ENCODE measurements around the gene S100P.

S100P gene

DNA sequence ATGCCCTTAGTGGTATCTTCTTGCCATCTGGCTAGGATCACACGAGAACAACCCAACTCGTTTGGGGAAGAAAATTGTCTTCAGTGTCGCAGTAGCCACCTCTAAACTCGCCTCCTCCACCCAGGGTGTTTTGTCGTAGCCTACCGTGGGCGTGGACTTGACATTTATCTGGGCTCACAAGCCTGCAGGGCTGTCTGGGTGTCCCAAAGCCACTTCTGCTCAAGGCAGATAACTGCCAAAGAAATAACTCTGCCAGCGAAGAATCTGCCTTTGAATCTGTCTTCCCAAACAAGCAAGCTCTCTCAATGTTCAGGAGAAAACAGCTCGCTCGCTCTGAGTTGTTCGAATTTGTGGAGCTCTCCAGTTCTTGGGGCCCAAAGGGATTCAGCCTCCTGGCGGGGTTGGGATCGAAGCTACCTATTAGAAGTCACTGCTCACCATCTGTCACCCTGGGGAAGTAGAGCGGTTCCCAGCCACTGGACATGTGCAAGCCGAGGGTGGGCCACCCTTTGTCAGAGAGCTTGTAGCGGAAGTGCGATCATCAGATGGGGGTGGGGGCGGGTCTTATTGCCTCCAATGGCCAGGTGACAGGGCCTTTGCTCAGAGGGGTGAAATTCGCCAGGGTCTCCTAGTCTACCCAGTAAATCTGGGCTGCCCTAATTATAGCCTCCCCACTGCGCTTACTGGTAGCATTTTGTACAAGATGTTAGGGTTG lies 37.1 kb downstream of the S100P start:
- Histone ChIP-seq H3K27ac (ENCODE audit: low read depth, low read length, poor library complexity, severe bottlenecking) (no peak overlapping the region), H3K9me3 (ENCODE audit: low read length) (no peaks in the 10 kb centered on the region), H3K9ac (ENCODE audit: low read length) (no peak overlapping the region), H3K79me2 (ENCODE audit: insufficient read depth, low read length) (no peaks in the 10 kb centered on the region), H3K4me2 (ENCODE audit: low read length) (no peak overlapping the region), H3K27me3 (ENCODE audit: insufficient read depth, low read length) (no peaks in the 10 kb centered on the region; the same call in 1 of the 2 replicates), H3K9me2 (ENCODE audit: low read depth, low read length) (no peaks in the 10 kb centered on the region), H3K4me3 (ENCODE audit: low read depth, low read length, poor library complexity, severe bottlenecking) (no peak overlapping the region), H2AFZ (ENCODE audit: low read length) (no peak overlapping the region), H3K4me1 (ENCODE audit: insufficient read depth, low read length, severe bottlenecking) (no peaks in the 10 kb centered on the region), H3F3A (ENCODE audit: insufficient read depth, low read length) (no peaks in the 10 kb centered on the region), H3K36me3 (ENCODE audit: insufficient read depth, low read length) (no peaks in the 10 kb centered on the region), H4K20me1 (ENCODE audit: insufficient read depth, low read length) (no peaks in the 10 kb centered on the region)
- TF ChIP-seq EZH2 (IDR thresholded peaks at IDR 0.05; ENCODE audit: borderline replicate concordance, low read length) (no peak), CTCF (IDR thresholded peaks at IDR 0.05; ENCODE audit: low read length) (no peak)

DNA sequence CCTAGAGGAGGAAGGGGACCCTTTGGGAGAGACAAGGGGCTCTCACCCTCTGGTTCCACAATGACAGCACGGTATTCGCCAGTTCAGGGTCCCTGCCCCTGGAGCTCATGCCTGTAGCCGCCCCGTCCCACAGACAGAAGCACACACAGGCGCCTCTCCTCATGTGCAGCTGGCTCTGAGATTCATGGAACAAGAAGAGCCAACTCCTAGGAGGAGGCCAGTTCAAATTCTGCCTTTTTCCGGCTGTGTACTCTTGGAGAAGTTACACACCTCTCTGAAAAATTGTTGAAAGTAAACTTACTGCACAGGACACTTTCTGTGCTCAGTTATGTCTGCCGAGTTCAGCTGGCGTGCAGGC lies 37.6 kb downstream of the S100P start:
- no peaks in the 10 kb centered on the region for H3F3A ChIP-seq (ENCODE audit: insufficient read depth, low read length)
- no peak overlapping the region for H3K4me3 ChIP-seq (ENCODE audit: low read depth, low read length, poor library complexity, severe bottlenecking)
- H3K36me3 ChIP-seq (ENCODE audit: insufficient read depth, low read length) = no peaks in the 10 kb centered on the region
- H3K79me2 ChIP-seq (ENCODE audit: insufficient read depth, low read length) = no peaks in the 10 kb centered on the region
- no peak overlapping the region for H3K9ac ChIP-seq (ENCODE audit: low read length)
- H3K4me1 ChIP-seq (ENCODE audit: insufficient read depth, low read length, severe bottlenecking) = no peaks in the 10 kb centered on the region
- H4K20me1 ChIP-seq (ENCODE audit: insufficient read depth, low read length) = no peaks in the 10 kb centered on the region
- H2AFZ ChIP-seq (ENCODE audit: low read length) = no peak overlapping the region
- TF ChIP-seq EZH2 (IDR thresholded peaks at IDR 0.05; ENCODE audit: borderline replicate concordance, low read length) = no peak
- TF ChIP-seq CTCF (IDR thresholded peaks at IDR 0.05; ENCODE audit: low read length) = no peak
- no peaks in the 10 kb centered on the region for H3K9me3 ChIP-seq (ENCODE audit: low read length)
- H3K9me2 ChIP-seq (ENCODE audit: low read depth, low read length) = no peaks in the 10 kb centered on the region
- H3K4me2 ChIP-seq (ENCODE audit: low read length) = no peak overlapping the region
- H3K27me3 ChIP-seq (ENCODE audit: insufficient read depth, low read length) = no peaks in the 10 kb centered on the region; the same call in 1 of the 2 replicates
- H3K27ac ChIP-seq (ENCODE audit: low read depth, low read length, poor library complexity, severe bottlenecking) = no peak overlapping the region

- TF ChIP-seq CTCF (IDR thresholded peaks at IDR 0.05; ENCODE audit: low read length) = no peak
- TF ChIP-seq EZH2 (IDR thresholded peaks at IDR 0.05; ENCODE audit: borderline replicate concordance, low read length) = no peak
- Histone ChIP-seq H3K9me2 (ENCODE audit: low read depth, low read length) (no peaks in the 10 kb centered on the region), H2AFZ (ENCODE audit: low read length) (no peak overlapping the region), H3K36me3 (ENCODE audit: insufficient read depth, low read length) (no peaks in the 10 kb centered on the region), H3K9me3 (ENCODE audit: low read length) (no peaks in the 10 kb centered on the region), H3K27ac (ENCODE audit: low read depth, low read length, poor library complexity, severe bottlenecking) (no peak overlapping the region), H3K27me3 (ENCODE audit: insufficient read depth, low read length) (no peaks in the 10 kb centered on the region; the same call in 1 of the 2 replicates), H4K20me1 (ENCODE audit: insufficient read depth, low read length) (no peaks in the 10 kb centered on the region), H3K4me1 (ENCODE audit: insufficient read depth, low read length, severe bottlenecking) (no peaks in the 10 kb centered on the region), H3K9ac (ENCODE audit: low read length) (no peak overlapping the region), H3K4me2 (ENCODE audit: low read length) (no peak overlapping the region), H3F3A (ENCODE audit: insufficient read depth, low read length) (no peaks in the 10 kb centered on the region), H3K79me2 (ENCODE audit: insufficient read depth, low read length) (no peaks in the 10 kb centered on the region), H3K4me3 (ENCODE audit: low read depth, low read length, poor library complexity, severe bottlenecking) (no peak overlapping the region)
Measured at GRCh38 chr4:6731780-6732179, 38.1 kb downstream of the S100P start.

Data from OCI-LY1 (cell line).